GM19025 (cell line): ENCODE results near the gene CLDN19.
"Not testable (repeated sequence)": the region's sequence is repeated elsewhere in the genome, so short reads cannot be mapped to it uniquely, and the experiment has no call there.

ENCODE experiments used
- ATAC-seq: cut with Tn5 transposase; IDR thresholded peaks from one replicate; pipeline ENCODE4 v1.9.1; 2021; ENCODE audit warnings: mild to moderate bottlenecking, low read depth, moderate library complexity; ENCODE audit not compliant: unreplicated experiment

The CLDN19 gene

DNA sequence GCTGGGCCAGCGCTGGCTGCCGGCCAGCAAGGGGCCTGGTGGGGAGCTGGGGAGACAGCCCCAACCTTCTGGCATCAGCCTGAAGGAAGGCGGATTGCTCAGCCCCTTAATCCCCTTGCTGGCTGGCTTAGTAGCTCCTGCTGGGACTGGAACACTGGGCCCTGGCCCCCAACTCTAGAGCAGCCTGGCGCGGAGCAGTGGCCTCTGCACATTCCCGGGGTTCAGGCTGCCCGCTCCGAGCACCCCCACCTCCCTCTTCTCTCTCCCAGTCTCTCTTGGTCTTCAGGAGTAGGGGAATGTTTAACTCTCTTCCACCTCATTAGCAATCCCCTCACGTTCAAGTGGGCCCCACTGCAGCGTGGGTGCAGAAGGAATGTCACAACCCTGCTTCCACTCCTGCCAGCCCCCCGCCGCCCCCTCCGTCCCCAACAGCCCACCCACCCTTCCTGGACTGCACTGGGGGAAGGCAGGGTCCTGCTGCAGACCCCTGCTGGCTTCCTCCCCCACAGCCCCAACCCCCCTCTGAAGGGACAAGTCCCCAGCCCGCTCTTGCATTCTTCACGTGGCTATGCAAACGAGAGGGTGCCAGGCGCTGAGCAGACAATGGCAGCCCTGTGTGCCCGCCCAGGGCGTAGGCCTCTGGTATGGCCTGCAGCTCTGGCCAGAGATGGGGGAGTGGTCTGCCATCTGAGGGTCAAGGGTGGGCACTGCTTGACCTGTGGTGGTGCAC lies 980 bp upstream of the CLDN19 start:
- no peak for ATAC-seq

DNA sequence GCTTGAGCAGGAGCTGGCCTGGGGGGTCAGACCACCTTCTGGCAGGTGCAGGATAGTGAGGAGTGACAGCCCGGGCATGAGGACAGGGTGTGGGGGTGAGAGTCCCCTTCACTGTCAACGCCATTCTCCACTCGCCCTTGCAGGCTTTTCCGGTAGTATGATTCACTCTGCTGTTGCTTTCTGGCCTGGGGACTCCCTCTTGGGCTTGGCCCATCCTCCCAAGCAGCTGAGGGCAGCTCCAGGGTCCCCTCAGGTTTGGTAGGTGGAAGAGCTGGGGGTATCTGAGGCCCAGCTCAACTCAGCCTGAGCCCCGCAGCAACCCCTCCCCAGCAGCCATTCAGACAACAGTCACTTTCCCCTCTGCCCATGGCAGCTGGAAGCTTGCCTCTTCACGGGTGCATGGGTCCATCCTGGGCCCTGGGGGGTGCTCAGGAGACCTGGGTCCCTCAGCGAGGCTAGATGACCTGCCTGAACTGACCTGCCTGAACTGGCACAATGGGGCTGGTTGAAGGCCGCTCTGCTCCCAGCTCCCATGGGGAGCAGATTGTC lies 1.3 kb downstream of the CLDN19 start:
- no peak for ATAC-seq

DNA sequence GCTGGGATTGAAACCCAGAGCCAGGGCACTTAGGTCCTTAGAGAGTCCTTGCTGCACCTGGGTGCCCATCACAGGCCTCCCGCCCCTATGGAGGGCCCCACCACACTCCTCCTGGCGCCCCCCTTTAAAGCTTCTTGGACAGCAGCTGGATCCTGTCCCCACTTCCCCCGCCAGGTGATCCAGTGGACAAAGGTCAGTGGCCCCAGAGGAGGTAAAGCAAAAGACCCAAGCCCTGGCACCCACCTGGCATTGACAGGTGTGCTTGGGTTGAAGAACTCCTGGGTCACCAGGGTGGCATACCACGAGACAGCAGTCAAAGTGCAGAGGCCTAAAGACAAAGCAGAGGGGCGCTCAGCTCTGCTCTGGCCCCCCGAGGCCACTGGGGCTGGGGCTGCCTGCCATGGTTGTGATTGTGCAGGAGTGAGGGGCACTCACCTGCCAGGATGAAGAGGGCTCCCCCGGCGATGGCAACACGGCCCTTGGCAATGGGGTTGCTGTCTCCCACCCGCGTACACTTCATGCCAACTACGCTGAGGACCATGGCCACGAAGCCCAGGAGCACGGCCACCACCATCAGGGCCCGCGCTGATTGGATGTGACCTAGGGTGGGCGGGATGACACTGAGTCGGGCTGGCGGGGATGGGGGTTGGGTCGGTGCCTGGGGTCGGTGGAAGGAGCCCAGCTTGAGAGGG lies 1.9 kb downstream of the CLDN19 start:
- no peak for ATAC-seq

DNA sequence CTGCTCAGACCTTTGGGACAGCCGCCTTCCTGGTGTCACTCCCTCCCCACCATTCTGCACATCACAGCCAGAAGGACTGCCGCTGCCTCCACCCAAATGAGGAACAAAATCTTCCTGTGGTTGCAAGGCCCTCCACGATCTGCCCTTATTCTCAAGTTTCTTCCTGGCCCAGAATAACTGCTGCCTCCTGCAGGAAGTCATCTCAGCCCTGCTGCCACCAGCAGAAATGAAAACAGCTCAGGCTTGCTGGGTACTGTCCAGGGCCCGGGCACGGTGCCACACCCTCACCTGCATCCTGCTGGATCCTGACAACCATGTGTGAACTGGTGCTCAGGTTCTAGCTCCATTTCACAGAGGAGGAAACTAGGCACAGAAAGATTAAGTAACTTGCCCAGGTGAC lies 2.8 kb downstream of the CLDN19 start:
- ATAC-seq, result no peak

DNA sequence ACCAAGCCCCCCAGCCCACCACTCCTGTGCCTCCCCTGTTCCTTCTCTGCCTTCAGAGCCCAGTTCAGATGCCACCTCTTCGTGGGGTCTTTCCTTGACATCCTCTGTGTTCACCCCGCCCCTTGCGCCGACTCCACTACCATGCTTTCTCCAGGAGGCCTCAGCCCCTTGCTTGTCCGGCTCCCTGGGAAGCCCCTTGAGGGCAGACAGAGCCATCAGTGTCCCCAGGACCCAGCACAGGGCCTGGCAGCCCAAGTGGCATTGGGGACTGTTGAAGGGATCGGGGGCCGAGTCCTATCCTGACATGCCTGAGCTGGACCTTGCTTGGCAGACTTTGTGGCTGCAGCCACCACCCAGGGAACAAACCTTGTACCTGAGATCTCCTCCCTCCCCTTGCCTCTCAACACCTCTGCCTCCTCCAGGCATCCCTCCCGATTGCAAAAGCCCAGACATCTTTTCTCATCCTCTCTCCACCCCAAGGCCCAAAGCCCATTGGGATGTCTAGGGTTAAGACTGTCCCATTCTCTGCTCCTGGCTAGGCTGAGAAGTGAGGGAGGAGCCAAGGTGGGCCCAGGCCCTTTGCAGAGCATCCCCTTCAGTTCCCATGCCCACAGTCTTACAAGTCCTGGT lies 3.4 kb downstream of the CLDN19 start:
- no peak for ATAC-seq

DNA sequence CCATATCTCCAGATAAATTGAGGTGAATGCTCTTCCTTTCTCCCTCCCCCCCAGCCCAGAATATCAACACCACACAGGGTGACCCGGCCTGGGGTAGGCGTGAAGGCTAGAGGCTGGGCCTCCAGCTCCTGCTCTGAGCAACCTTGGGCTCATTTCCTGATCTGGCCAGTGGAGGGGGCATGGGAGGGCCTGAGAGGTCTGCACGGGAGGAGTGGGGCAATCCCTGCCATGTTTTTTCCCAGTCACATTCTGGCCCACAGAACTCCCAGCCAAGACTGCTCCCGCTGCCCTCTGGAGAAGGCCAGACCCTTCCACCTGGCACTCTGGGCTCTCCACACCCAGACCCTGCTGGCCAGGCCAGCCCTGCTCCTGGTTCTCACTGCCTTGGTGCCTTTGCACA lies 3.9 kb downstream of the CLDN19 start:
- no peak for ATAC-seq

DNA sequence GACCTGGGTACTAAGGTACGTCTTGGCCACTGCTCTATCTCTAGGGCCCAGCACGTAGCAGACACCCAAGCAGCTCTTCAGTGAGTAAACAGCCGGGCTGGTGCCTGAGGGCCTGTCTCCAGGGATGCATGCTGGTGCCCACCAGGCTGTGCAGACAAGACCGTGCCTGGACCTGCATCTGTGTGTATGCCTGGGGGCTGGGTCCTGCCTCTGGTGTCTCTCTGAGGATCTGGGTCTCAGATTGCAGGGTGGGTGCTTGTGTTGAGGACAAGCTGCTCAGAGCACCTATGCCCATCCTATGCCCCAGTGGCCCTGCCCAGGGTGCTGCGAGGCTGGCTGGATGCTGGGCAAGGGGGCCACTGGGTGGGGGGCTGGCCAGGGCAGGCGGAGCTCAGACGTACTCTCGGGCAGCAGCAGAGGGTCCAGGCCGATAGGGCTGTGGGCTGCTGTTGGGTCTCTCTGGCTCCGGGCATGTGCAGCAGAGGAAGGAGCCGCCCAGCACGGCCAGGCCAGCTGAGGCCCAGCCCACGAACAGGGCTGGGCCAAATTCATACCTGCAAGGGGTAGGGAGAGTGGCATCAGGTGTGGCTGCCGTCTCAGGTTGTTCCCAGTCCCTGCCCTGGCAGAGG lies 4.4 kb downstream of the CLDN19 start:
- no peak for ATAC-seq

DNA sequence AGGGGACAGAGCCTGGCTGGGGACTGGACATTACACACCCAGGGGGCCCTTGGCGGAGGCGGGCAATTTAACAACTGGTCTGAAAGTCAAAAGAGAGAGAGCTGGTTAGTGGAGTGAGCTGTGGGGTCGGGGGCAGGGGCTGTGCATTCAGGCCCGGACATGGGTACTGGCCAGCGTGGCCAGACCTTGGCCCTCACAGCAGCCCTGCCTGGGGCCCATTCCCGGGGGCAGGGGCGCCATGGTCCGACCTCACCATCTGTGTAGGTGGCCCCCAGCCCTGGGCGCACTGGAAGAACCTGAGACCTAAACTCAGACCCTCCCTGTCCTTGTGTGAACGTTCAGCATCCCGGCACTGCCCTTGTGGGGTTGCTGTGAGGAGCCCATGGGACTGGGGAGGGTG lies 5.0 kb downstream of the CLDN19 start:
- no peak for ATAC-seq

DNA sequence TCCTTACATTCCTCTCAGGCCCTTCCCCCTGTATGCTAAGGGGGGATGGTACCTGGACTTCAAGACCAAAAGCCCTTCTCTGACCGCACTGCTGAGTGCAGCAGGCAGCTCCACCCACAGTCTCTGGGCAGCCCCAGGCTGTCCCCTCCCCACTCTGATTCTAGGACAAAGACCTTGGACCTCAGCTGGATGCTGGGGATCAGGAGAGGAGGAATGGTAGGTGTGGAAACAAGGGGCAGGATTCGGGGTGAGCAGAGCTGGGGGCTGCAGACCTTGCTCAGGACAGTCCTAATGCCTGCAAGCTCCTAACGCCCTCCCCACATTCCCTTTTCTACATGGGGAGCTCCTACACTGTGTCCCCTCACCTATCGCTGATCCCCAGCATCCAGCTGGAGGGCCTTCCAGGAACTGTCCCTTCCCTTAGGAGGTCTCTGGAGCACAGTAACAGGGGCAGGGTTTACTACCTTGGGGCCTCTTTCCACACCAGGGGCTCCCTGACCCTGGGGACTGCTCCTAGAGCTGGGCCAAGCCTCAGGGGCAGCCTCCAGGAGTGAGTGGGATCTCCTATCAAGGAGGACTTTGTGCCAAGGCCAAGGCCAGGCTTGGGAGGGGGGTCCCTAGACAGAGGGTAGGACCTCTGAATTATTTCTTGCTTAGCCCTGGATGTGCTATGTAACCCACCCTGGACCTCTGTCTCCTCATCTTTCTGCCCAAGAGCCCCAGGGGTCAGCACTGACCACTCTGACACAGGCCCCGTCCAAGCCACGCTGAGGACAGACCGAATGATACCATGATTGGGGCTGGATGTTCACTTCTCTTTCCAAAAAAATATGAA lies 5.6 kb downstream of the CLDN19 start:
- ATAC-seq, result no peak

DNA sequence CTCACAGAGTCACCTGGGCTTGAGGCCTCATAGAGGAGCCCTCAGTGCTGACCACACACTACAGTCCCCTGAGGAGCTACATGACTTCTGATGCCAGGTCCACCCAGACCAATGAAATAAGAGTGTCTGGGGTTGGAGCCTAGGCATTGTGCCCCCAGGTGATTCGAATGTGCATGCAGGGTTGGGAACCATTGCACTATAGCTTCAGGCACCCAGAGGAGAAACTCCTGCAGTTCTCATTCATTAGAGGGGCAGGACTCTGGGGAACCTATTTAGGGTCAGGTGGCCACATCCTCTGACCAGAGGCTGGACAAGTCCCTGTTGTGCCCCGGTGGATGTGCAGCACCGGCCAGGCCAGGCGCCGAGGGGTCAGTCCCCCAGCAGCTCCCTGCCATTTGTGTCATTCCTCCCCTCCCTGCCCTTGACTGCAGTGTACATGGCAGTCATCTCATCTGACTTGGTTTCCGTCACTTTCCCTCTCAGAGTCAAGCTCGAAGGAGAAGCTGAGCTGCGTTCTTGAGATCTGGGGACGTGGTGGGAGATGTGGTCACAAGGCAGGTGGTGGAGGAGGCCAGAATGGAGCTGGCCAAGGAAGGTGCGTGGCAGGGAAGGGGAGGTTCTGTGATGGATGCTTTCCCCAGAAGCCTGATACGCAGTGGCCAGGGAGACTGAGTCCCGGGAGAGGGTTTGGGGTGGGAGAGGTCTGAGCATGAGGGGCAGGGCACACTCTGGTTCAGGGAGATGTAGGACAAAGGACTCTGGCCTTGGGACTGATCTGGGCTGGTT lies 6.4 kb downstream of the CLDN19 start:
- ATAC-seq, result no peak

DNA sequence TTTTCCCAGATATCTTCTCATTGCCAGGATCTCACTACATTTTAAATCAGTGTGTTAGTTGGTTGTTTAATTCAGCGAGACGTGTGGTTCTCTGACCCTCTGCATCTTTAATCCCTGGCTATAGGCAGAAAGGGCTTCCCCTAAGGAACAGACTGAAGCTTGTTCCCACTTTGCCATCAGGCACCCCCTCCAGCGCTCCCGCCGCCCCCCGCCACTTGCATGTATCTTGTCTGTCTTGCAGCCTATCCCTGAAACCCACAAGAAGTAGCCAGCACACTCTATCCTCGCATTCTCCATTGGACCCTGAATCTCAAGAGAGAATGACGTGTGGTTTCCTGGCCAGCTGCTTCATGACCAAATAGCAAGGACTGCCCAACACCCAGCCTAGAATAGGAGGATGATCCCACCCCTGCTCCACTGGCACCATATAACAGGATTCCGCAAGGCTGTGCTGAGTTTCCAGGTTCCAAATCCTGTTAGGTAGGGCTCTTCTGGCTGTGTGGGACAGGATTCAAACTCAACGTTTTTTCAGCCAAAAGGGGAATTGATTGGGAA lies 7.8 kb downstream of the CLDN19 start:
- no peak for ATAC-seq

DNA sequence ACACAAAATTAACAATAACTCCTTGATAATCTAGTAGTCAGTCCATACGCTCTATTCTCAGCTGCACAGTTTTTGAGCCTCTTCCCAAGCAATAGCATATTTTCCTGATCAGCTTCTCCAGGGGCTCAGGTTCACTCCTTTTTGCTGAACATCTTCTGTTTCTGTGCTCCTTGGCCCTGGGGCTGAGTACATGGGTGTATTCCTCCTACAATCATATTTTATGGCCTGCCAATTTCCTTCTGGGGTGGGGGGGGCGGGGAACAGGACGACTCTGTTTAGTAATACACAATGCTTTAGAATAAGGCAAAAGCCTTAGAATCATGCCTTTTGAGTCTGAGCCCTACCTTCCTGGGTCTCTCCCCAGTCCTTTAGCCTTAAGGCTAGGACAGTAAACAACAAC lies 8.5 kb downstream of the CLDN19 start:
- ATAC-seq, result no peak

DNA sequence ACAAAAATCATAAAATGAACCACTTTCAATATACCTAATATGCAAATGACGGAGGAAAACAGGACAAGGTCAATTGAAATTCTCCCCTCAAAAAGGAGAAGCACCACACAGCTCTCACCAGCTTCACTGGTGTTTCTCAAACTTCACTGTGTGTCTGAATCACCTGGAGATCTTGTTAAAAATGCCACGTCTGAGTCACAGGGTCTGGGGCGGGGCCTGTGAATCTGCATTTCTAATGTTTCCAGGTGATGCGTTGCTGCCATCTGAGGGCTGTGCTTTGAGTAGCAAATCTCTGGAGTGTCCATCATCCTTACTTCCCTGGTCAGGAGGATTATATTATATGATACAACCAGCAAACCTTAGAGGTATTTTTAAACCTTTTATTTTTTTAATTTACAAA lies 9.0 kb downstream of the CLDN19 start:
- no peak for ATAC-seq

DNA sequence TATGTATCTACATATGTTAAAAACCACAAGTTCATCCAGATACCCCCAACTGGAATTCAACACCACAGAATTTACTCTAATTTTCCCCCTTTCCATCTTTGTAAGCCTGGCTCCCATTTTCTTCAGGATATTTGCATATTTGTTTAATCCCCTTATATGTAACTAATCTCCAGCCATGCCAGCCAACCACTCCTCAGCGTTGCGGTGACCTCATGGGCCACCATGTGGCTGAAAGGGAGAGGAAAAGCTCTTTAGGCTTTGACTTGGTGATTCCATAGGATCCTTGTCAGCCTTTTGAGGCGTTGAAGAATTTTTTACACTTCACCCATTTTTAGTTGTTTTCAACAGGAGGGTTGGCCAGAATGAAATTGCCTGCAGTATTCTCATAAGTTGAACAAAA lies 10.0 kb downstream of the CLDN19 start:
- ATAC-seq, result no peak

DNA sequence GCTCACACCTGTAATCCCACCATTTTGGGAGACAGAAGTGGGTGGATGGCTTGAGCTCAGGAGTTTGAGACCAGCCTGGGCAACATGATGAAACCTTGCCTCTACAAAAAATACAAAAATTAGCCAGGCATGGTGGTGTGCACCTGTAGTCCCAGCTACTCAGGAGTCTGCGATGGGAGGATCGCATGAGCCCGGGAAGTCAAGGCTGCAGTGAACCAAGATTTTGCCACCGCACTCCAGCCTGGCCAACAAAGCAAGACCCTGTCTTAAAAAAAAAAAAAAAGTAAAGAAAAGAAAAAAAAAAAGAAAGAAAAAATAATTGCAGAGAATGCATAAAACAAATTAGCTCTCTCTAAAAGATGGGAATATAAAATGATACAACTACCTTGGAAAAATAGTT lies 14.2 kb downstream of the CLDN19 start:
- not testable (repeated sequence) for ATAC-seq

DNA sequence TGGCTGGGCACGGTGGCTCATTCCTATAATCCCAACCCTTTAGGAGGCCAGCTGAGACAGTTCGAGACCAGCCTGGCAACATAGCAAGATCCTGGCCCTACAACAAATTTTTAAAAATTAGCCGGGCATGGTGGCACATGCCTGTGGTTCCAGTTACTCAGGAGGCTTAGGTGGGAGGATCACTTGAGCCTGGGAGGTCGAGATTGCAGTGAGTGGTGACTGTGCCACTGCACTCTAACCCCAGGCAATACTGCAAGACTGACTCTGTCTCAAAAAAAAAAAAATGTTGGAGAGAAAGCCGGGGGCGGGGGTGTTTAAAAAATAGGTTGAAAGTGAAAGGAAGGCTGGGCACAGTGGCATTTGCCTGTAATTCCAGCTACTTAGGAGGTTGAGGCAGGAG lies 16.5 kb downstream of the CLDN19 start:
- no peak for ATAC-seq

DNA sequence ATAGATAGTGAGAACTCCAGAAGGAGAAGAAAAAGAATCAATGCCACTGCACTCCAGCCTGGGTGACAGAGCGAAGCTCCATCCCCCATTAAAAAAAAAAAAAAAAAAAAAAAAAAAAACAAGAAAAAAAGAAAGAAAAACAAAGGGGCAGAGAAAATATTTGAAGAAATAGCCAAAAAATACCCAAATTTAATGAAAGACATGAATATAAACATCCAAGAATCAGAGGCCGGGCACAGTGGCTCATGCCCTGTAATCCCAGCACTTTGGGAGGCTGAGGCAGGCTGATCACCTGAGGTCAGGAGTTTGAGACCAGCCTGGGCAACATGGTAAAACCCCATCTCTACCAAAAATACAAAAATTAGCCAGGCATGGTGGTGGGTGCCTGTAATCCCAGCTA lies 17.6 kb downstream of the CLDN19 start:
- ATAC-seq, result not testable (repeated sequence)

DNA sequence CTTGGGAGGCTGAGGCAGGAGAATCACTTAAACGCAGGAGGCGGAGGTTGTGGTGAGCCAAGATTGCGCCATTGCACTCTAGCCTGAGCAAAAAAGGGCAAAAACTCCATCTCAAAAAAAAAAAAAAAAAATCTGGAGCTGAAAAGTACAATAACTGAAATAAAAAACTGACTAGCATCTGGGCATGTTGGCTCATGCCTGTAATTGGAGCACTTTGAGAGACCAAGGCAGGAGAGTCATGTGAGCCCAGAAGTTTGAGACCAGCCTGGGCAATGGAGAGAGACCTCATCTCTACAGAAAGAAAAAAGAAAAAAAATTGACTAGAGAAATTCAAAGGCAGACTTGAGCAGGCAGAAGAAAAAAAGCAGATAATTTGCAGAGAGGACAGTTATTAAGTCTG lies 18.1 kb downstream of the CLDN19 start:
- ATAC-seq, result no peak

DNA sequence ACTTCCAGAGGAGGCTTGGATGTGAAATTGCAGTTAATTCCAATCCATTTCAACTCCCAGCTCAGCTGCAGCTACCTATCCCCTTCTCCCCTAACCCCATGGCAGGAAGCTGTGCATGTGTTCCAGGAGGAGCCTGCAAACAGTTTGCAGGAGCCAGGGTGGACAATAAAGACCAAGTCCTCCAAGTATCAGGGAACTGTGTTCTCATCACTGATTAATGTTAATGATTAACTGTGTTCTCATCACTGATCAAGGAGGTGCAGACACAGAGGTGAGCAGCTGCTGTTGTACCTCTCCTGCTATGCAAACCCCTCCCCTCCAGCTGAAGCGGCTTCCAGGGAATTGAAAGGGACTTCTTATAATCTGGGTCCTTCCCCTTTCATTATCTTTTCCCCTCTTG lies 19.2 kb downstream of the CLDN19 start:
- no peak for ATAC-seq
